Adrenal gland (tissue), 12 donors: ENCODE results near the gene NLRC5. TPM values are rescaled to one million over a fixed set of nuclear protein-coding genes. Genes with fewer than 3 reads are reported as not detected.

Source experiments
- DNase-seq, 7 donors: peaks; one replicate each; pipeline ENCODE4 v3.0.0-alpha.2; 2019 to 2020
- H3K27ac ChIP-seq, 5 donors: fragments of 200-600 bp; sonication (generic) in 4 of 5; 1 replicate in 3 of 5; 2 replicates in 2 of 5; pipeline versions ENCODE4 v1.5.1 to v1.8.0; 2016 to 2020; ENCODE audit warnings: mild to moderate bottlenecking in 1 of 5
- H3K27me3 ChIP-seq: fragments of 200-600 bp; 2 replicates; pipeline ENCODE4 v1.8.0; 2021
- H3K36me3 ChIP-seq, 2 donors: fragments of 200-600 bp; replicated peaks in 1 of 2; 1 replicate in 1 of 2; 2 replicates in 1 of 2; pipeline versions ENCODE4 v1.5.1 to v1.8.0; 2018 to 2022
- H3K4me1 ChIP-seq, 2 donors: fragments of 200-600 bp; replicated peaks in 1 of 2; 1 replicate in 1 of 2; 2 replicates in 1 of 2; pipeline versions ENCODE4 v1.5.1 to v1.8.0; 2018 to 2021
- H3K4me3 ChIP-seq, 4 donors: fragments of 200-600 bp; sonication (generic) in 3 of 4; one replicate each; pipeline ENCODE4 v1.5.1; 2016 to 2018
- H3K9me3 ChIP-seq, 3 donors: fragments of 200-600 bp; sonication (generic) in 1 of 3; replicated peaks in 1 of 3; 1 replicate in 2 of 3; 2 replicates in 1 of 3; pipeline versions ENCODE4 v1.5.1 to v1.8.0; 2016 to 2021
- POLR2A ChIP-seq, 2 donors: fragments of 450-650 bp; IDR thresholded peaks; one replicate each; pipeline ENCODE4 v1.6.1; 2017; ENCODE audit warnings: antibody characterized with exemption in 2 of 2, mild to moderate bottlenecking in 2 of 2, moderate library complexity in 1 of 2
- WGBS, 4 donors: extraction: QIAGEN DNeasy Blood & Tissue Kit in 2 of 4; methylation state at CpG; one replicate each; pipeline versions ENCODE4 v1.1.5 to v1.1.7; 2013 to 2017; 5-methylcytosine and 5-hydroxymethylcytosine counted together
- intact Hi-C, 2 donors: fragments of 100-400 bp; cut with DNase I; formaldehyde crosslinking; loops; one replicate each; pipeline versions ENCODE4 v1.14.1 to v1.15.0; 2022 to 2023
- polyA plus RNA-seq, 3 donors: library from polyadenylated mRNA; stranded (reverse); fragments of 200-250 nt in 2 of 3; fragments of 350-450 nt in 1 of 3; fragmentation: Illumina TruSeq in 1 of 3; extraction: RNeasy Lipid Tissue Mini Kit (QIAGEN cat#74804) in 1 of 3; gene quantifications; one replicate each; pipeline ENCODE4 v1.2.3, GENCODE V29; 2013 to 2014
- total RNA-seq, 9 donors: library from RNA; depleted of rRNA in 4 of 9; stranded (reverse); fragments of >200 nt in 4 of 9; fragments of 120-200 nt in 1 of 9; fragmentation: NEBNext Ultra II Directional in 1 of 9; extraction: Animal tissue kit (Norgen Biotek cat#: 25700) in 1 of 9; gene quantifications; one replicate each; pipeline versions ENCODE4 v1.1.0 to v1.2.4, GENCODE V29; 2013 to 2023
- TF ChIP-seq, protein P1 (sequence below), 6 experiments: fragments of 450-650 bp in 4 of 6; fragments of 200-600 bp in 2 of 6; sonication (generic) in 1 of 6; IDR thresholded peaks; 1 replicate in 5 of 6; 2 replicates in 1 of 6; pipeline versions ENCODE4 v1.5.1 to v1.8.0; 2016 to 2021; ENCODE audit warnings: antibody characterized with exemption in 6 of 6, mild to moderate bottlenecking in 2 of 6, moderate library complexity in 1 of 6
- donor health status: healthy with polysubstance abuse.
- donor health status: Bipolar disorder and iron deficiency.
- donor health status: DM: yes; HTN: yes; CAD: no.
- donor health status: DM: no; HTN: no; CAD: no.
- donor health status: DM: no; HTN: no; CAD: no.
- donor health status: DM: yes; HTN: yes; CAD: no.

Gene NLRC5
- total and polyA plus RNA-seq, 12 donors = 6.0 to 89.0 (median 26.6) TPM

DNA sequence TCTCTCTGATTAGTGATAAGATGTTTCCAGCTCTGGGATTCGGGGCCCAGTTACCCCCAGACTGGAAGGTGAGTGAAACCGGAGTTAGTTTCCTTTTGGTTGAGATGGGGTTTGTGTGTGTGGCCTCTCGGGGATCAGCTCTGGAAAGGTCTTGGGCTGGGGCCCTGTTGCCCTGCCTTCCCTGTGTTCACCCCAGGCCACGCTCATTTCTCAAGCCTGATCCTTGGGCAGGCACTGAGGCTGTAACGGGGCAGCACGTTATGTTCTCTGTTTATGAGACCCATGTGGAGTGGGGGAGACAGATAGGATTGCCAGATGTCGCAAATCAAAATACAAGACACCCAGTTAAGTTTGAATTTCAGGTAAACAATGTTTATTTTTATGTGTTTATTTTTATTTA is 138.5 kb downstream of the NLRC5 start:
- no peaks in the 10 kb centered on the region for H3K4me1 ChIP-seq
- H3K27ac ChIP-seq = no peak overlapping the region
- no peaks in the 10 kb centered on the region for H3K27me3 ChIP-seq
- no peaks in the 10 kb centered on the region for H3K9me3 ChIP-seq
- no peak for DNase-seq
- TF ChIP-seq, protein P1, sequence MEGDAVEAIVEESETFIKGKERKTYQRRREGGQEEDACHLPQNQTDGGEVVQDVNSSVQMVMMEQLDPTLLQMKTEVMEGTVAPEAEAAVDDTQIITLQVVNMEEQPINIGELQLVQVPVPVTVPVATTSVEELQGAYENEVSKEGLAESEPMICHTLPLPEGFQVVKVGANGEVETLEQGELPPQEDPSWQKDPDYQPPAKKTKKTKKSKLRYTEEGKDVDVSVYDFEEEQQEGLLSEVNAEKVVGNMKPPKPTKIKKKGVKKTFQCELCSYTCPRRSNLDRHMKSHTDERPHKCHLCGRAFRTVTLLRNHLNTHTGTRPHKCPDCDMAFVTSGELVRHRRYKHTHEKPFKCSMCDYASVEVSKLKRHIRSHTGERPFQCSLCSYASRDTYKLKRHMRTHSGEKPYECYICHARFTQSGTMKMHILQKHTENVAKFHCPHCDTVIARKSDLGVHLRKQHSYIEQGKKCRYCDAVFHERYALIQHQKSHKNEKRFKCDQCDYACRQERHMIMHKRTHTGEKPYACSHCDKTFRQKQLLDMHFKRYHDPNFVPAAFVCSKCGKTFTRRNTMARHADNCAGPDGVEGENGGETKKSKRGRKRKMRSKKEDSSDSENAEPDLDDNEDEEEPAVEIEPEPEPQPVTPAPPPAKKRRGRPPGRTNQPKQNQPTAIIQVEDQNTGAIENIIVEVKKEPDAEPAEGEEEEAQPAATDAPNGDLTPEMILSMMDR (IDR thresholded peaks at IDR 0.05) = no peak
- TF ChIP-seq POLR2A (IDR thresholded peaks at IDR 0.05) = no peak
- H3K4me3 ChIP-seq = no peak overlapping the region
- H3K36me3 ChIP-seq = no peaks in the 10 kb centered on the region
- 92 to 95% (median 94%) methylated on average over 4 to 7 of the region's 7 CpGs for WGBS, 4 donors
- intact Hi-C loops = no loop called here

DNA sequence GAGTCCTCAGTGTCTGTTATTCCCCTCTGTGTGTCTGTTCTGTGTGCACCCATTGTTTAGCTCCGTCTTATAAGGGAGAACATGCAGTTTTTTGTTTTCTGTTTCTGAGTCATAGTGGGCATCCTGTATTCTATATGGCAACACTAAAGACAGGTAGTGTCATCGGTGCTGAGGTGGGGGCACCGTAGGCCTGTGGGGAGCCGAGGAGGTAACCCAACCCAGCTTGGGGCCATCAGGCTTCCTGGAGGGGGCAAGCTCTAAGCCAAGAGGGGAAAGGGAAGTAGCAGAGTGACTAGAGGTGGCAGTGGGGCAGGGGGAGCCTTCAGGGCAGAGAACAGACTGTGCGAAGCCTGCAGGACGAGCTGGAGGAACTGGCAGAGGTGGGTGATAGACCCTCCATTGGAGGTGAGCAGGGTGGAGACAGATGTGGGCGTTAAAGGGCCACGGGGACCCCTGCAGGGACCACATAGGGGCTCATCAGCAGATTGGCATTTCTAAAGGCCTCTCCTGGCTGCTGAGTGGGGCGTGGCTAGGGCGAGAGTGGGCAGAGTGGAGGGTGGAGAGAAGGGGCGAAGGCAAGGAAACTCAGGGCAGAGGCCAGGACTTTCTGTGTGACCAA is 139.5 kb downstream of the NLRC5 start:
- no peaks in the 10 kb centered on the region for H3K4me1 ChIP-seq
- intact Hi-C loops = no loop called here
- TF ChIP-seq, protein P1 (IDR thresholded peaks at IDR 0.05) = no peak
- no peak for TF ChIP-seq POLR2A (IDR thresholded peaks at IDR 0.05)
- no peaks in the 10 kb centered on the region for H3K27me3 ChIP-seq
- H3K4me3 ChIP-seq = no peak overlapping the region
- 83 to 86% (median 86%) methylated on average over 11 of the region's 11 CpGs for WGBS, 4 donors
- no peak overlapping the region for H3K27ac ChIP-seq
- H3K9me3 ChIP-seq = no peaks in the 10 kb centered on the region
- no peak for DNase-seq
- H3K36me3 ChIP-seq = no peaks in the 10 kb centered on the region

DNA sequence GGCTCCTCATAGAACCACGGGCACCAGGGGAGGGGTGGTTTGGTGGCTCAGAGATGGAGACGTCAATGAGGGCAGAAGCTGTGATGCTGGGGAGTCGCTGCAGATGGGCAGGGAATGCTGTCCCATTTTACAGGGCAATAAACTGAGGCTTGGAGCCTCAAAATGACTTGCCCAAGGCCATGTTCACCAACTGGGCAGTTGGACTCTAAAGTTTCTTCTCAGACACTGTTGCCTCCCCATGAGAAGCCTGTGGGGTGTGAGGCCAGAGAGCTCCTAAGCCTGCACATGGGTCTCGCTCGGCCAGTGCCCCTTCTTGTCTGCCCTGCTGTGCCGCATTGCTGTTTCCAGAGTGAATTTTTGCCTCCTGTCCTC is 141.6 kb downstream of the NLRC5 start:
- H3K4me1 ChIP-seq = no peaks in the 10 kb centered on the region
- WGBS, 4 donors = 92 to 98% (median 95%) methylated on average over 3 to 6 of the region's 6 CpGs

DNA sequence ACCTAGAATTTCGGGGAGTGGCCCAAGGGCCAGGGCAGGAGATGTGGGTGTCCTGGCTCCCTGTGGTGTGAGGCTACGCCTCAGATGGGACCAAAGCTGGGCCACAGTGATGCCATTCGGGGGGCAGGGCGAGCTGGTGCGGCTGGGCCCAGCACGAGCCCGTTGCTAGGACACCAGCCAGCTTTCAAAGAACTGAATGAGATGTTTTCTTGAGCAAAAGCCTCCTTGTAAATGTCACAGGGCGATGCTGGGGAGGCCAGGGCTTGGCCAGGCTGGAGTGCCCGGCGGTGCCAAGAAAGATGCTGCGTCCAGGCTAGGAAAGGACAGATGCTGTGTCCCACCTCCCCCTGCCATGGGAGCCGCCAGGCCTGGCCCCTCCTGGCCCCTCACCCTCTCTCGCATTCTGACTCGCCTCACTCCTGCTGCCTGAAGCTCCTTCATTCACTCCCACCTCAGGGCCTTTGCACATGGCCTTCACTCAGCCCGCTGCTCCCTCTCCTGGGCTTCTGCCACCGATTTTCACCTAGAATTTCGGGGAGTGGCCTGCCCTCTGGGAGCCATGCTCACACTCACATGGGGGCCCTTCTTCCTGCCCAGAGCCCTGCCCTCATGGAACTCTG is 142.1 kb downstream of the NLRC5 start:
- Histone ChIP-seq H3K27me3 (no peaks in the 10 kb centered on the region), H3K27ac (no peak overlapping the region), H3K4me3 (no peak overlapping the region), H3K36me3 (no peaks in the 10 kb centered on the region), H3K4me1 (no peaks in the 10 kb centered on the region), H3K9me3 (no peaks in the 10 kb centered on the region)
- WGBS, 4 donors = 77 to 88% (median 87%) methylated on average over 10 to 17 of the region's 17 CpGs
- no peak for DNase-seq
- intact Hi-C loops = no loop called here
- no peak for TF ChIP-seq POLR2A (IDR thresholded peaks at IDR 0.05)
- TF ChIP-seq, protein P1 (IDR thresholded peaks at IDR 0.05) = no peak

More for the DNA sequence above, 141.6 kb downstream of the NLRC5 start:
- no peak for DNase-seq
- TF ChIP-seq POLR2A (IDR thresholded peaks at IDR 0.05) = no peak
- TF ChIP-seq, protein P1 (IDR thresholded peaks at IDR 0.05) = no peak
- intact Hi-C loops = no loop called here
- no peaks in the 10 kb centered on the region for H3K36me3 ChIP-seq
- no peak overlapping the region for H3K4me3 ChIP-seq
- H3K27me3 ChIP-seq = no peaks in the 10 kb centered on the region
- no peaks in the 10 kb centered on the region for H3K9me3 ChIP-seq
- no peak overlapping the region for H3K27ac ChIP-seq
